Naive thymus-derived CD8-positive, alpha-beta T cell (primary cell): ENCODE data around the gene HSPA13. TPM values are rescaled to one million over a fixed set of nuclear protein-coding genes. Genes with fewer than 3 reads are reported as not detected.

Source experiments
- ATAC-seq, 2 donors: fragments of 150-1000 bp; cut with Tn5 transposase in 1 of 2; sonication (Bioruptor Pico), chemical (Tn5 transposase) in 1 of 2; 1 replicate in 1 of 2; 2 replicates in 1 of 2; pipeline ENCODE4 v1.10.0; 2021; ENCODE audit warnings: mild to moderate bottlenecking in 2 of 2, moderate library complexity in 2 of 2
- POLR2A ChIA-PET: fragments of 350-600 bp; sonication (Branson Sonifier 250); formaldehyde crosslinking; loops from one replicate; lab custom pipeline; 2021; ENCODE audit warnings: antibody characterized with exemption; lab: Charles Lee
- DNase-seq, 10 donors: peaks; one replicate each; pipeline versions ENCODE4 v3.0.0 to v3.0.0-alpha.2; 2020 to 2022
- H3K27ac Mint-ChIP-seq, 10 donors: one replicate each; pipeline ENCODE4 v1.8.0; 2020 to 2022; ENCODE audit warnings: mild to moderate bottlenecking in 10 of 10, mixed read lengths in 10 of 10, moderate library complexity in 4 of 10, inconsistent platforms in 1 of 10
- H3K27me3 Mint-ChIP-seq, 5 donors: one replicate each; pipeline ENCODE4 v1.8.0; 2021 to 2022; ENCODE audit warnings: mixed read lengths in 5 of 5
- H3K36me3 Mint-ChIP-seq, 3 donors: one replicate each; pipeline ENCODE4 v1.8.0; 2020 to 2022; ENCODE audit warnings: mixed read lengths in 3 of 3, mild to moderate bottlenecking in 2 of 3, inconsistent platforms in 1 of 3
- H3K4me1 Mint-ChIP-seq, 4 donors: one replicate each; pipeline ENCODE4 v1.8.0; 2021 to 2022; ENCODE audit warnings: mixed read lengths in 4 of 4
- H3K4me3 Mint-ChIP-seq, 10 donors: one replicate each; pipeline ENCODE4 v1.8.0; 2020 to 2022; ENCODE audit warnings: mild to moderate bottlenecking in 10 of 10, mixed read lengths in 10 of 10, moderate library complexity in 6 of 10, inconsistent platforms in 1 of 10
- H3K9me3 Mint-ChIP-seq, 9 donors: one replicate each; pipeline ENCODE4 v1.8.0; 2020 to 2022; ENCODE audit warnings: mixed read lengths in 9 of 9, mild to moderate bottlenecking in 3 of 9, inconsistent platforms in 1 of 9, moderate library complexity in 1 of 9
- polyA plus RNA-seq, 3 donors: library from polyadenylated mRNA; unstranded; fragments of 300-500 nt; fragmentation: Illumina TruSeq; gene quantifications; one replicate each; pipeline ENCODE4 v1.2.3, GENCODE V29; 2021
- total RNA-seq, 8 experiments: library from RNA in 2 of 8; stranded (reverse) in 2 of 8; gene quantifications; one replicate each; pipeline ENCODE4 v1.2.3 and lab custom pipeline; 2021 to 2026

HSPA13 gene, protein sequence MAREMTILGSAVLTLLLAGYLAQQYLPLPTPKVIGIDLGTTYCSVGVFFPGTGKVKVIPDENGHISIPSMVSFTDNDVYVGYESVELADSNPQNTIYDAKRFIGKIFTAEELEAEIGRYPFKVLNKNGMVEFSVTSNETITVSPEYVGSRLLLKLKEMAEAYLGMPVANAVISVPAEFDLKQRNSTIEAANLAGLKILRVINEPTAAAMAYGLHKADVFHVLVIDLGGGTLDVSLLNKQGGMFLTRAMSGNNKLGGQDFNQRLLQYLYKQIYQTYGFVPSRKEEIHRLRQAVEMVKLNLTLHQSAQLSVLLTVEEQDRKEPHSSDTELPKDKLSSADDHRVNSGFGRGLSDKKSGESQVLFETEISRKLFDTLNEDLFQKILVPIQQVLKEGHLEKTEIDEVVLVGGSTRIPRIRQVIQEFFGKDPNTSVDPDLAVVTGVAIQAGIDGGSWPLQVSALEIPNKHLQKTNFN
- total RNA-seq (10 to 100 TPM; 22.0 to 27.5 TPM), polyA plus RNA-seq (10 to 100 TPM; 10.2 to 11.4 (median 11.0) TPM), total RNA-seq (lab: John Stamatoyannopoulos, UW) (57.9 to 97.2 (median 66.6) reads per million in 6 experiments)

DNA sequence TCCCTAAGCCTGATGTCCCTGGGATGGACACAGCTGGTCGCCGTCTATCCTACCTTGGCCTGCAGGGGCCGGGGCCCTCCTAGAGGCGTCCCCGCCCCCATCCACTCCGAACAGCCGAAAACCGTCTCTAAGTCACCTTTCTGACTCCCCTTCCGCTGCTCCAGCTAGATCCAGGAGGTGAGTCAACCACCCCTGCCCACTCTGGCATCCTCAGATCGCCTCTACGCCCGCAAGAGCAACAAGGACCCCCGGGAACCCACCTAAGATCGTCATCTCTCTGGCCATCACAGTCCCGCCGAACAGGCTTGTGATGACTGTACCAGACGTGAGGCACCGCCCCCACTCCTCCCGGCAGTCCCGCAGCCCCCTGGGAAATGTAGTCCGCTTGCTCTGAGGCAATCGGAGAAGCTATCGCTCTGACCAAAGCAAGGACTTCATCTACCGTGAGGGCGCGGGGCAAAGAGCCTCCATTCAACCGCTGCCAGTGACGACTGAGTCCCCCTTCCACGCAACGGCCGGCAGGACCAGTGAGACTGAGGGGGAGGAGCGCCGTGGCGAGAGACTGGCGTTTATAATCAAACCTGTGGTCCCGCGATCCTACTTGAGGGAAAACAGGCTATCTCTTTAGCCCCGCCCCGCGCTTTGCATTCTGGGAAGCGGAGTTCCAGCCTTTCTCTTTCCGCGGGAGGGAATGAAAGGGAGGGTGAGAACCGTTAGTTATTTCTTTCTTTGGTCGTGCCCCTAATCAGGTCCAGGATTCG is at the start of gene HSPA13:
Gene HSPA13 (minus strand): TSS at position 312 of the 761 bp plus-strand sequence. CDS start 27 bp downstream, at position 285.
- Mint-ChIP-seq H3K36me3 (peaks cover 0 to 19% (median 4%) of the 10 kb centered on the region in 3 donors), H3K4me1 (peaks cover 11 to 46% (median 39%) of the 10 kb centered on the region in 4 donors), H3K9me3 (no peaks in the 10 kb centered on the region), H3K27me3 (no peaks in the 10 kb centered on the region), H3K4me3 (peak within 1 kb of the TSS; percentile 95 to 100 (median 100)), H3K27ac (peak within 1 kb of the TSS; percentile 96 to 100 (median 100))
- DNase-seq (peak; percentile 92 to 100 (median 99)), ATAC-seq (peak; percentile 94 to 96)
- POLR2A ChIA-PET = interaction anchor here (1.1 to 2.1 kb wide), 3 partner anchors 167 to 682 kb away, joined by 3 to 14 read pairs (median 7); partner anchors contain the start of genes NRIP1 and RBM11

DNA sequence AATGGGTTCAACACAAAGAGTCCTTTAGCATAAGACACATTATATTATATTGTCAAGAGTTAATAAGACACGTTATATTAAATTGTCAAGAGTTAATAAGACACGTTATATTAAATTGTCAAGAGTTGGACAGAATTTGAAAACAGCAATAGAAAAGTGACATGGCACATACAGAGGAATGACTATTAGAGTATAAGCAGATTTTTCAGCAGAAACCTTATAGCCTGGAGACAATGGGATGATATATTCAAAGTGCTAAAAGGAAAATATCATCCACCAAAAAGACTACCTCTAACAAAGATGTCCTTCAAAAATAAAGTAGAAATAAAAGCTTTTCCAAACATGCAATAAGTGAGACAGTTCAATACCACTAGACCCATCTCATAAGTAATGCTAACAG is 36.0 kb upstream of the HSPA13 start:
- peaks cover 0 to 22% (median 15%) of the 10 kb centered on the region in 5 donors for H3K27me3 Mint-ChIP-seq
- H3K9me3 Mint-ChIP-seq = peaks cover 15 to 42% (median 34%) of the 10 kb centered on the region in 9 donors
- POLR2A ChIA-PET = no interaction called here
- H3K4me3 Mint-ChIP-seq = no peak overlapping the region
- DNase-seq (no peak), ATAC-seq (no peak)
- H3K4me1 Mint-ChIP-seq = no peaks in the 10 kb centered on the region
- no peak overlapping the region for H3K27ac Mint-ChIP-seq
- peaks cover 4 to 31% (median 29%) of the 10 kb centered on the region in 3 donors for H3K36me3 Mint-ChIP-seq

DNA sequence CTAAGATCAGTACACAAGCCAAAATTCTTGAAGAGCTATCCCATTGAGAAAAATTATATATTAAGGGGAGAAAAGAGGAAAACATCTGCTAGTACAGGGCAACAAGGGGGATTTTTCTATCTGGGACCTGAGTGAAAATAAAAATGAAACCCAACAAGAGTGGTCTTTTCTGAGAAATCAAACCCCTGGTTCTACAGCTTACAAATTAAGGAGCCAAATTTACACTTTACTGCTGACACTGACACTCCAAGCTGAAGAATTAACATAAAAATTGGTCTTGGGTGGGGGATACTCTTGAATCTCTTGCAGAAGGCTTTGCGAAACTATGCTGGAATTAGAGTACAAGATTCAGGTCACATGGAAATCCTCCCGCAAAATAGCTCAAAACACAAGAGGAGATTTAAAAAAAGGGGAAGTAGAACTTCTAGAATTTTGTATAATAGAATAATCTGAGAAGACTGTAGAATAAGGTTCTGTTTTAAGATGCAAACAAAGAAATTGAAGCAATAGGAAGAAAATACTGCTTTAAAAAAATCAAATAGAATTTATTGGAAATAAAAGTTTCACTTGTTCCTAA is 32.1 kb upstream of the HSPA13 start:
- peaks cover 4 to 21% (median 18%) of the 10 kb centered on the region in 3 donors for H3K36me3 Mint-ChIP-seq
- peaks cover 13 to 22% (median 19%) of the 10 kb centered on the region in 9 donors for H3K9me3 Mint-ChIP-seq
- H3K27me3 Mint-ChIP-seq = peaks cover 0 to 11% (median 9%) of the 10 kb centered on the region in 5 donors
- no peak overlapping the region for H3K27ac Mint-ChIP-seq
- no peak overlapping the region for H3K4me3 Mint-ChIP-seq
- no peak for ATAC-seq
- DNase-seq = no peak
- no peaks in the 10 kb centered on the region for H3K4me1 Mint-ChIP-seq
- POLR2A ChIA-PET = no interaction called here

DNA sequence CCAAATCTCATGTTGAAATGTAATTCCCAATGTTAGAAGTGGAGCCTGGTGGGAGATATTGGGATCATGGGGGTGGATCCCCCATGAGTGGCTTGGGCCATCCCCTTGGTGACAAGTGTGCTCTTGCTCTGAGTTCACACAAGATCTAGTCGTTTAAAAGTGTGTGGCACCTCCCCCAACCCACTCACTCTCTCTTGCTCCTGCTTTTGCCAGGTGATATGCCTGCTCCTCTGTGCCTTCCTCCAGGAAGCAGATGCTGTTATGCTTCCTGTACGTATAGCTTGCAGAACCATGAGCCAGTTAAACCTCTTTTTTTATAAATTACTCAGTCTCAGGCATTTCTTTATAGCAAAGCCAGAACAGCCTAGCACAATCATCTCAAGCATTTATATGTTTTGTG is 23.0 kb upstream of the HSPA13 start:
- Mint-ChIP-seq H3K27me3 (peaks cover 0 to 2% (median 0%) of the 10 kb centered on the region in 5 donors), H3K9me3 (peaks cover 0 to 5% (median 0%) of the 10 kb centered on the region in 9 donors), H3K27ac (no peak overlapping the region), H3K4me1 (no peaks in the 10 kb centered on the region), H3K4me3 (no peak overlapping the region), H3K36me3 (peaks cover 0 to 7% (median 0%) of the 10 kb centered on the region in 3 donors)
- ATAC-seq (no peak), DNase-seq (no peak)
- POLR2A ChIA-PET = no interaction called here

DNA sequence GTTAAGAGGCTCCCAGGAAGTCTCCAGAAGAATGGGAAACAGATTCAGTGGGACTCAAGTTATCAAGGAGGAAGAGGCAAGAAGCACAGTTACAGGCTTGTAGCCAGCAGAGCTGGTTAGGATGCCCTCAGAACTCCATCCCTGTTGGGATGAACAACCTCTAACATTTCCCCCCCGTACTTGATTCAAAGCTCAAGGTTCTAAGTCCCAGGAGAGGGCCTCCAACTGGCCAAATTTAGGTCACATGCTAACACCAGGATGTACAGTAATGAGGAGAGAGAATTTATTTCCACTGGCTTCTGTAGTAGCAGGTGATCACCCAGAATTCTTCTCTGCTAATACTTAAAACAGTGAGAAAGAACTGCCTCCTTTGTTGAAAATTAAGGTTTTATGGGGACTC is 22.3 kb upstream of the HSPA13 start:
- Mint-ChIP-seq H3K27ac (no peak overlapping the region), H3K4me1 (no peaks in the 10 kb centered on the region), H3K9me3 (peaks cover 0 to 5% (median 0%) of the 10 kb centered on the region in 9 donors), H3K4me3 (no peak overlapping the region), H3K27me3 (no peaks in the 10 kb centered on the region), H3K36me3 (peaks cover 0 to 7% (median 0%) of the 10 kb centered on the region in 3 donors)
- ATAC-seq (no peak), DNase-seq (no peak)
- POLR2A ChIA-PET = no interaction called here

DNA sequence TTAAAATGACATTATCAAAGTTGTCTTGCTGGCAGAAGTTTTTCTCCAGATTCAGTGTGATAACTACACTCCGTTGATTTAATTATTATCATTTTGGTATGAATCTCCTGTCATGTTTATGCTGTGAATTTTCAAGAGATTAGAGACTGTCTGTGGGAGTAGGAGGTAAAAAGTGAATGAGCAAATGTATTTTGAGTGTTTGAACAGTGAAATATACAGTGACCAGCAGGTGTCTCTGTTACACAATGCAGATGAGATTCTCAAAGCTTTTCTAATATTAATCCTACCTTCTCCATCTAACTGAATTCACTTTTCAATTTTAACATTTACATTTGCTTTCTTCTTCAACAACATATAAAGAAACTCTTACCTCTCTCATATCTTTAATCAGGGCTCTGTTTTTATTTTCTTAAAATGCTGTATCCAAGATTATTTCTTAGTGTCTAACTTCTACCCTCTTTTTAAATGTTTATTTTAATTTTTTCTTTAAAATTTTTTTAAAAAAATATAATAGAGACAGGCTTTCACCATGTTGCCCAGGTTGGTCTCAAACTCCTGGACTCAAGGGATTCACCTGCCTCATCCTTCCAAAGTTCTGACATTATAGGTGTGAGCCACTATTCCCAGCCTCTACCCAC is 20.9 kb upstream of the HSPA13 start:
- peaks cover 0 to 10% (median 0%) of the 10 kb centered on the region in 9 donors for H3K9me3 Mint-ChIP-seq

DNA sequence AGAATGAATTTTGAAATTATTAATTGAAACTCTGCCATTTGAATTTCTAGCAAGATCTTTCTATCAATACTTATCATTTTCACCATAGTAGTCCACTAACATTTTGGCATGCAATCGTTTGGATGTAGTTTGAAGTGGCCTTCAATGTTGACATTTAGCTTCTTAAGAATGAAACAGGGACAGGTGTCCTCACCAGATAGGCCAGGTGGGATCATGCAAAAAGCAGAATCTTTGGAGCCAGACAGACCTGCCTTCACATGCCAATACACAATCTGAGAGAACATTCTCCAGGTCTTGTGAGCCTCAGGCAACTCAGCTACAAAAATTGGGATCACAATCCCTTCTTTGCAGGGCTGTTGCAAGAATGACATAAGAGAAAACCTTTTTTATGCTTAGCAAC is 18.3 kb upstream of the HSPA13 start:
- H3K9me3 Mint-ChIP-seq = peaks cover 0 to 5% (median 0%) of the 10 kb centered on the region in 9 donors
- no peak for DNase-seq
- H3K36me3 Mint-ChIP-seq = peaks cover 0 to 3% (median 0%) of the 10 kb centered on the region in 3 donors
- H3K27ac Mint-ChIP-seq = peak overlapping the region in 1 of 10 donors; percentile 33
- ATAC-seq = no peak
- H3K4me3 Mint-ChIP-seq = no peak overlapping the region
- no peaks in the 10 kb centered on the region for H3K4me1 Mint-ChIP-seq
- no peaks in the 10 kb centered on the region for H3K27me3 Mint-ChIP-seq
- POLR2A ChIA-PET = no interaction called here

More for the DNA sequence above, 20.9 kb upstream of the HSPA13 start:
- Mint-ChIP-seq H3K27ac (no peak overlapping the region), H3K36me3 (peaks cover 0 to 6% (median 0%) of the 10 kb centered on the region in 3 donors), H3K4me3 (no peak overlapping the region), H3K4me1 (no peaks in the 10 kb centered on the region), H3K27me3 (no peaks in the 10 kb centered on the region)
- DNase-seq (peak in 4 of 10 donors; percentile 23 to 53 (median 40)), ATAC-seq (peak; percentile 42 to 69)
- POLR2A ChIA-PET = no interaction called here

DNA sequence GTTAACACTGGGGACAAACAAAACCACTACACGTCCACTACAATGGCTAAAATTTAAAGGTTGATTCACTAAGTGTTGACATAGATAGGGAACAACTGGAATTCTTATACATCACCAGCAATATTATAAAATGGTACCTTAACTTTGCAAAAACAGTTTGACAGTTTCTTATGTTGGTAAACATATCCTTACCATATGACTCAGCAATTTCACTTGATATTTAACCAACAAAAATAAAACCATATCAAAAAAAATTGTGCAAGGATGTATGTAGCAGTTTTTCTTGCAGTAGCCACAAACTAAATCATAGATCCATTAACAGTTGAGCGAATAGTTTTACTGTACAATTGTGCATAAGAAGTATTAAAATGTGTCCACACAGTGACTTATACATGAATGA is 5.3 kb upstream of the HSPA13 start:
- POLR2A ChIA-PET = no interaction called here
- DNase-seq = no peak
- no peak overlapping the region for H3K4me3 Mint-ChIP-seq
- ATAC-seq = no peak
- H3K27me3 Mint-ChIP-seq = peaks cover 2 to 10% (median 4%) of the 10 kb centered on the region in 5 donors
- H3K27ac Mint-ChIP-seq = no peak overlapping the region
- H3K9me3 Mint-ChIP-seq = no peaks in the 10 kb centered on the region
- H3K4me1 Mint-ChIP-seq = peaks cover 3 to 9% (median 9%) of the 10 kb centered on the region in 4 donors
- no peaks in the 10 kb centered on the region for H3K36me3 Mint-ChIP-seq

DNA sequence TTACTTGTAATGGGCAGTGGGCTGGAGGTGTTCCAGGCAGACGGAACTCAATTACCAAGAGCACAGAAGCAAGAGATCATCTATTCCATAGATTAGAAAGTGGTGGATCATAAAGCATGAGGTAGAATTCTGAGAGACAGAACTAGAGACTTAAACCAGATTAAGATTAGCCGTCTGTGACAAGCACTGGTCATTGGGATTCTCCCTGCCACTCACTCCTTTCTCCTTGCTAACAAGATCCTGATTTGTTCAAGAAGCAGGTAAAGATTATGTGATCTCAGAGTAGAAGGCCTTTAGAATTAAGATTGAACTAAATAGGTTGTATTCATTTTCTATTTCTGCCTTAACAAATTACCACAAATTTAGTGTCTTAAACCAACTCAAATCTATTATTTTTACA is 1.5 kb upstream of the HSPA13 start:
- no peak for DNase-seq
- peaks cover 0 to 8% (median 2%) of the 10 kb centered on the region in 3 donors for H3K36me3 Mint-ChIP-seq
- no peaks in the 10 kb centered on the region for H3K27me3 Mint-ChIP-seq
- H3K9me3 Mint-ChIP-seq = no peaks in the 10 kb centered on the region
- peak overlapping the region; percentile 3 to 100 (median 99) for H3K27ac Mint-ChIP-seq
- peak overlapping the region; percentile 95 to 100 (median 100) for H3K4me3 Mint-ChIP-seq
- H3K4me1 Mint-ChIP-seq = peaks cover 11 to 40% (median 35%) of the 10 kb centered on the region in 4 donors
- ATAC-seq = no peak
- POLR2A ChIA-PET = no interaction called here

DNA sequence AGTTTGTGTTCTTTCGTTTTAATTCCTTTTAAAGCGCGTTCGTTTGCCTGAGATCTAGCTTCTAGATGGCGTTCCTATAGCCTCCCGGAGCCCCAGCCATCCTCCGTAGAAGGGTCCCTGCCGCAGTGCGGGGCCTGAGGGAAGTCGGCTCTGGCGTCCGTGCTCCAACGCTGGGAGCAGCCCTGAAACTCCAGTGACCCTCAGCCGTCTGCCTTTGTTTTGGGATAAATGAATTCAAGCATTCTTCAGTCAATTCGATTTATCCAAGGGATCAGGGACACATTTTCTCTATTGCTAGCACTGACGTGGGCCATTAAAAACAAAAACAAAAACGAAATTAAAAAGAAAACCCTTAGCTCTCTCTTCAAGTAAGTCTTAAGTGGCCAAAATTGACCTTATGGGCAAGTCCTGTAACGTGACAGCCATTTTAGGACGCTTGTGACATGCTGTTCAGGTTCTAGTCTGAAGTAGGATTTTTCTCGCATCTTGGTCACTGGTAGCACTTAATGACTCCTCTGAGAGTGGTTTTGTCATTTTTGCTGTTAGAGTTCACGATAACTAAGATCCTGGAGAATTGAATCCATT is 742 bp upstream of the HSPA13 start:
- POLR2A ChIA-PET = interaction anchor here (1.1 to 2.1 kb wide), 3 partner anchors 168 to 682 kb away, joined by 3 to 14 read pairs (median 7); partner anchors contain the start of genes NRIP1 and RBM11
- Mint-ChIP-seq H3K27ac (peak overlapping the region; percentile 96 to 100 (median 100)), H3K27me3 (no peaks in the 10 kb centered on the region), H3K9me3 (no peaks in the 10 kb centered on the region), H3K4me3 (peak overlapping the region; percentile 95 to 100 (median 100)), H3K36me3 (peaks cover 0 to 13% (median 2%) of the 10 kb centered on the region in 3 donors), H3K4me1 (peaks cover 11 to 43% (median 38%) of the 10 kb centered on the region in 4 donors)
- peak; percentile 11 to 31 for ATAC-seq
- no peak for DNase-seq

DNA sequence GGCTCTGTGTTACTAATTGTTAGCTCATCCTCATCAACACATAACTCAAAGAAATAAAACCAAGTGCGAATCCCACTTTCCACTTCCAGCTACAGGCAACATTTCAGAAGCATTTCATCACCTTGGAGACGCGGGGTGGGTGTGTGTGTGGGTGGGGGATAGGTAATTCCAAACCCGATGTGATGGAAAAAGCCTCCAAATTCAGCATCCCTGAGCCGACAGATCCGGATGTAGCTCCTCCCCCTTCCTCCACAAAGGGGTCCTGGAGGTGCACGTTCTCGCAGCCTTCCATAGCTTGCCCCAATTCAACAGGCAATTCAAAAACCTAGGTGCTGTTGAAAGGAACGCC is 486 bp downstream of the HSPA13 start:
- peak in 1 of 2 donors; percentile 5 for ATAC-seq
- DNase-seq = no peak
- H3K4me1 Mint-ChIP-seq = peaks cover 11 to 48% (median 41%) of the 10 kb centered on the region in 4 donors
- peaks cover 0 to 25% (median 10%) of the 10 kb centered on the region in 3 donors for H3K36me3 Mint-ChIP-seq
- POLR2A ChIA-PET = interaction anchor here (1.4 to 2.1 kb wide), 2 partner anchors 167 to 683 kb away, joined by 7 to 14 read pairs; partner anchors contain the start of genes NRIP1 and RBM11
- no peaks in the 10 kb centered on the region for H3K27me3 Mint-ChIP-seq
- no peaks in the 10 kb centered on the region for H3K9me3 Mint-ChIP-seq
- H3K27ac Mint-ChIP-seq = peak overlapping the region; percentile 96 to 100 (median 100)
- peak overlapping the region; percentile 95 to 100 (median 100) for H3K4me3 Mint-ChIP-seq
